GM11168 (cell line): ENCODE data around the gene GNAS-AS1.

ENCODE experiments used
- in situ Hi-C: fragments of 300-500 bp; cut with MboI; formaldehyde crosslinking; loops from one replicate; pipeline ENCODE4 v1.12.0; 2022; ENCODE audit warnings: low sequenced_read_pairs; ENCODE audit not compliant: unreplicated experiment

Gene GNAS-AS1

GRCh38 chr20:58816957-58817651 lies 33.6 kb downstream of the GNAS-AS1 start:
- in situ Hi-C loops: no loop called here

DNA sequence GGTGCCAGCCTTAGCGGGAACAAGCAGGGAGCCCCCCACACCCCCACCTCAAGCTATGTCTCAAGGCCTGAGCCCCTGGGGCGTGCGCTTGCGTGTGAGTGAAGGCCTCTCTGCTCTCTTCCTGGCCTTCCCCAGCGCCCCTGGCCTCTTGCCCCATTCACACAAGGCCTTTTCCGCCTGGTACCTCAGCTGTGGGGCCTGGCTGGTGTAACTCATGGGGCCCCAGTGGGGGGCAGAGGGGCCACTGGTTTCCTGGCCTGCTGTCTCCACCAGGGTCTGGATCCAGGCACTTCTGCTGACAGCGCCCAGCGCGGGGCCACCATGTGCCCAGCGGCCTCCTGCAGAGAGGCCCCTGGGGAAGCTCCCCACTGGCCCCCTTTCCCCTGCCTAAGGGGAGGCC lies 34.7 kb downstream of the GNAS-AS1 start:
- in situ Hi-C loops: no loop called here

GRCh38 chr20:58815448-58815847 lies 35.3 kb downstream of the GNAS-AS1 start:
- in situ Hi-C loops: no loop called here

DNA sequence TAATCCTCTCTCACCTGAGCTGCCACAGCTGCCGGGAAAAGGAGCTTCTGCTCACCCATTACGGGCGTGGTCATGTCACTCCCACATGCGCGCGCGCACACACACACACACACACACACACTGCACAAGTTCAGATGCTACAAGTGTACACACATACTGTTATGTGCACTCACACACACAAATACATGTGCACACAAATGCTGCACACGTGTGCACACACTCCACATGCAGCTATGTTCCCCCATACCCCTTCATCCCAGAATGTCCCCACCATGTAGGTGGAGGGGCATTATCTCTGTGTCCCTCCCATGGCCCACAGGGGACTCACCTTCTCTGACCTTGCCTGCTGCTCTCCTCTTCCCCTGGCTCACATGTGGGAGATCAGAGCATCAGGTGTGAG lies 37.3 kb downstream of the GNAS-AS1 start:
- in situ Hi-C loops: no loop called here

DNA sequence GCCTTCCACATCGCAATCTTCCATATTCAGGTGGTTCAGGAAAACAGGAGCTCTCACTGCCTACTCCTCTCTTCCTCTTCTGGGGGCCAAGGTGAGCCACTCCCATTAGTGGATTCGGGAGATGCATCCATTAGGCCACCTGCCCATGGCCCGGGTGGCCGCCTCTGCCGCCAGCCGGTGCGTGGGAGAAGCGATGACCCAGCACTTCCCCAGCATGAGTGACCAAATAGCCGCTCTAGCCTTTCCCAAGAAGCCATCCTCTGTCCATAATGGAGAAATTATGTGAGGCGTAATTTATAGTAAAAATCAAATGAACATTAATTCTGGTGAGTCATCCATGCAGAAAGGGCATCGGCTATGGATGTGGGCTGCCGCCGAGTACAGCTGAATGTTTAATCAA lies 39.4 kb downstream of the GNAS-AS1 start:
- in situ Hi-C loops: no loop called here

DNA sequence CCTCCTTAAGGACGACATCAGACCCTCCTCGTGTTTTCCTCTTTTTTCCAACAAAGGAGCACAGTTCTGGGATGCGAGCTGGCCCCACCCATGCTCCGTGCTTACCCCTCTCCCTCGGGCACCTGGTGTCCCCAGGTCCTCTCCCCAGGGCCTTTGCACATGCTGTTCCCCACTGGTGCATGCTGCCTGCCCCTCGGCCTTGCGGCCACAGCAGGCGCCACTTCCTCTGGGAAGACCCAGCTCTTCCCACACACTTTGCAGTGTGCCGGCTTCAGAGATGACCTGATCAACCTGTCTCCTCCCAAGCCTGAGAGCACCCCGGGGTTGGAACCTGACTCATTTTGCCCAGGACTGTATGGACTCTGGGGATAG lies 39.8 kb downstream of the GNAS-AS1 start:
- in situ Hi-C loops: no loop called here

DNA sequence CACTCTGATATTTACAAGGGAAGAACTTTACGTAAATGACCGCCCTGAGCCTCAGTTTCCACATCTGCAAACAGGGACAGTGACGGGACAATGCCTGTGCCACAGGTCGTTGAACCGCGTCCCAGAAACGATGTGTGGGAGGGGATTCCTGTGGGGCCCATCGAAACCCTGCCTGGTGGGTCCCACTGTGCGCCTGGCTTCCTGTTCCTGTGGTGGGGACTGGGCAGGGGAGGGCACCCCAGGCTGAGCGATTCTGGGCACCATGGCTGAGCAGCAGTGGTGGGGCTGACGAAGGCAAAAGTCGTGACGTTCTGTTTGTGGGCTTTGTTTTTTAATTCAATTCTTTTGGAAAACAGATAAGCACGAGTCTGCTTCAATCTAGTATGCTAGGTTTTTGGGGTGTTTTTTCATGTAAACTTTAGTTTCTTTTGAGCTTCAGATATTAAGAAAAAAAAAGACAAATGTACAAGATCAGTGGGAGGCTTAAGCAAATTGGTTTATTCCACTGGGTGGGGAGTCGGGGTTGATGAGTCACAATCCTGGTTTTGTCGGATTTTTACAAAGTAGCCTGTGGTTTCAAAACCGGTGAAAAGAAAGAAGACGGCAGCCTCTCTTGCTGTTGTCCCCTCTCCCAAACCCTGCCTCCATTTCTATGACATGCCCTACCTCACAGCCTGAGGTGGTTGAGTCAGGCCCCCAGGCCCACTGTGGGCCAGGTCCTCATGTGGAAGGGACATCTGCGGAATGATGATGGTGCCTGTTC lies 40.4 kb downstream of the GNAS-AS1 start:
- in situ Hi-C loops: no loop called here

DNA sequence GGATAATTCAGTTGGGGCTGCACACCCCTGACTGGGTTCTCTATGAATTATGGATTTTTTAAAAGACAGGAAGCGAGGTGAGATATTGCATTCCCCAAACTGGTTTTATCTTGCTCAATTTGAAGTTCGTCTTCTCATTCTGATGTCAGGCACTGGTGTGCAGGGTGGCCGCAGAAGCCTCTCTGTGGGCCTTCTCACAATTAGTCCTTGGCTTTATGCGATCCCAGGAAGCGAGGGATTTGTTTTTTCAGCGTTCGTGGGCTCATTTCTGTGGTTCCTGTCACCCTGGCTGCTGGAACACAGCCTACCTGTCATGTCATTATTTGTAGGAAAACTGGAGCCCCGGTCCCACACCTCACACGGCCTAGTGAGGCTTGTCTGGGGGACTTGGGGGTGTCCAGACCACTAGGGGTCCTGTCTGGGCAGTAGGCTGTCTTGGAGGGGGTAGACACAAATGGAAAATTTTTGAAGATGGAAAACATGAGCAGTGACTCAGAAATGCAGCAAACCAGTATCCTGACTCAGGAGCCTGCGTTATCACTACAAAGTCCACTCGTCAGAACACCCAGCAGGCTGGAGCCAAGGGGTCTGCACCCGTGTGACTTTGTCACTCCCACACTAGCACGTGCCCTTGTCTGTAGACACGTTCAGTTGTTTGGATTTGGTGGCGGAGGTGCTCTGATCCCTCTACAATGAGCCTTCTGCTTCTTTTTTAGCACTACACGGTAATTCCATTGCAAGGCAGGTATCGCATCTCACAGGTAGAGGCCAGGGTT lies 42.2 kb downstream of the GNAS-AS1 start:
- in situ Hi-C loops: no loop called here

GRCh38 chr20:58807801-58808200 lies 42.9 kb downstream of the GNAS-AS1 start:
- in situ Hi-C loops: no loop called here

DNA sequence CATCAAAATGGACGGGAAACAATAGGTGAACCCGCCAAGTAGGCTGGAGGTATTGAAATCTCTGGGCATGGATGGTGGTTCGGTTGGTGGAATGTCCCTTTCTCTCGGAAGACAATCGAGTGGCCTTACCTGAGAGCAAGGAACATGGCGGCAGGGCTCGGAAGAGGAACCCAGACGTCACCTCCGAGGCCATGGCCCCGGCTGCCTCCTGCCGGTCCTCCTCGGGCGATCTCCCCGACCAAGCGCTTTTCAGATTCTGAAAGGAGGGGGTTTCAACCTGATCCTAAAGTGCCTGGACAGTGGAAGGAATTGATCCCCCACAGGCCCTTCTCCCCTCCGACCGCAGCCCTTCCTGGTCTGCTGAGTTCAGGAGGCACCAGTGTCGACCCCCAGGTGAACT lies 47.2 kb downstream of the GNAS-AS1 start:
- in situ Hi-C loops: no loop called here

DNA sequence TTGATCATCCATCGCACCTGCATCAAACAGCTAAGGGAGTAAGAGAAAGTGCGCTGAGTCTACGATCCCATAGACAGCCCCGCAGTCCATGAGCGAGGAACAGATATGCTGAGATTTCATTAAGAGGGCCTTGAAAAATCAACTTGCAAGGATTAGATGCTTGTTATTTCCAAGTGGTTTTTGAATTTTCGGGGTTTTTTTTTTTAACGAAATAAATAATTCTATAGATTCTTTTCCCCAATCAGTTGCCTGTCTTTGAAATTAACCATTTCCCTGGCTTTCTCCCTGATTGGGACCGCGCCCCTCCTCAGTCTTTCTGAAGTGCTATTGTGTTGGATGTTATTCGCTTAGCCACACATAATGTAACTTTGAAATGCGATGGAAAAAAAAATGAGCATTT lies 48.6 kb downstream of the GNAS-AS1 start:
- in situ Hi-C loops: no loop called here

DNA sequence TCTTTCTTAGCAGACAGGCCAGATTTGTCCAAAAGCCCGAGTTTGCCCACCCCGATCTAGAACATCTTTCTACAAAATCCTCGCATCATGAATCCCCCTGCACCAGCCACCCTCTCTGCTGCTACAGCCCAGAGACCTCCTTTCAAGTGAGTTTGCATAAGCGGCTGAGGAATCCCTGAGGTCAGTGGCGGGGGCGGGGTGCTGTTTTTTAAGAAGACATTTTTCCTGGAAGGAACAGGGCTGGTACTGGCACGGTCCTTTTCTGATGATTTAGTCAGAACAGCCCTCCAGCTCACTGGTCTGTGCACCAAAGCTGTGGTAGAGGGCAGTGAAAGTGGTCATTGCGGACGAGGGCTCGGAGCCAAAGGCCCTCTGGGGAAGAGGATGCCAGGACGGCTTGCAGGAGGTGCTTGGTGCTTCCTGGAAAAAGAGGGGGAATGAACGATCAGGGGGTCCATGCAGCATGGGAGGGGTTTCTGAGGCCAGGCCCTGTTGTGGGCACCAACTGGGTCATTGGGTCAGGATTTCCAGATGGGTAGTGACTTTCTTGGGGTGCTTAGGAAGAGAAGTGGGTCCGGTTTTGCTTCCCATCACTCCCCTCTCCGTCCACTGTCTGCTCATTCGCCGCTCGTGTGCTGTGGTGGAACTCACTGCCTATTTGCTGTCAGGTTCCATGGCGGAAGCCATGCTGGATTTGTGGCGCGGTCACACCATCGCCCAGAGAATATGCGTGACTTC lies 50.4 kb downstream of the GNAS-AS1 start:
- in situ Hi-C loops: no loop called here

GRCh38 chr20:58797371-58798338 lies 53.0 kb downstream of the GNAS-AS1 start:
- in situ Hi-C loops: no loop called here

DNA sequence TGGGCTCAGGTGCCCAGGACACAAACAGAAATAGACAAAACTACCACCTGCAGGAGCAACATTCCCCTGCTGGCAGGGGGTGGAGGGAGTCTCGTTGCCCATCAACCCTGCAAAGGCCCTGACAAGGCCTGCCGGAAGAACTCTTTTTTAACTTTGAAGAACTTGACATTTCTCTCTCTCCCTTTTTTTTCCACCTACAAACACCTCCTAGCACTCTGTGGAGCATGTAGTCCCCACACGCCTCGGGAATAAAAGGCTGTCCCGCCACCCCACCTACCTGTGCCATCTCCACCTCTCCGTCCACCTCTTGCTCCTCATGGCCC lies 54.8 kb downstream of the GNAS-AS1 start:
- in situ Hi-C loops: no loop called here

DNA sequence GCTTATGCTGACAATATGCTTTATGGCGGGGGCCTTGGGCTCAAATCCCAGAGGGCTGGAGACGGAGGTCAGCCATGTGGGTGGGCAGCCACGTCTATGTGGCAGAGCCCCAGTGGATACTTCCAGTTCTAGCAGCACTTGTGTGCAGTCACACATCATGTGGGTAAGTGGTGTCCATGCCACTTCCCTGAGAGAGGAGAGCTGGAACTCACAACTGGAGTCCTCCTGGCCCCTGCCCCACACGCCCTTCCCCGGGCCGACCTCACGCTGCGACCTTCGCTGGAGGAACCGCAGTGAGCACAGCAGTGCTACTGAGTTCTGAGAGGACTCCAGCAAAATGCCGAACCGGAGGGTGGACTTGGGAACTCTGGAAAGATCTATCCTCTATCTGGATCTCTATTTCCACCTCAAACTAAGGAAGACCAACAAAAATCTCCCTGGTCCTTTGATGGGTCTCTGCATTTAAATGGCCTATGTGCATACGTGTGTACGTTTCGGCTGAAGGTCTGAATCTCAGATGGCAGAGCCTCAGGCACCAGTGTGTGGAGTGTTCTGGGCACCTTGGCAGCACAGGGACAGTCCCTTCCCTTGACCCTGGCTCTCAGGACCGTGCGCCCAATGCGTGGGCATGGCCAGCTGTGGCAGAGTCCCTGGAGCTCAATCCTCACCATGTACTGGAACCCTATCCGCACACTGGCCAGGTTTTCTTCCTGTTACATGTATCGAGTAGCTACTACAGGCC lies 55.4 kb downstream of the GNAS-AS1 start:
- in situ Hi-C loops: no loop called here

DNA sequence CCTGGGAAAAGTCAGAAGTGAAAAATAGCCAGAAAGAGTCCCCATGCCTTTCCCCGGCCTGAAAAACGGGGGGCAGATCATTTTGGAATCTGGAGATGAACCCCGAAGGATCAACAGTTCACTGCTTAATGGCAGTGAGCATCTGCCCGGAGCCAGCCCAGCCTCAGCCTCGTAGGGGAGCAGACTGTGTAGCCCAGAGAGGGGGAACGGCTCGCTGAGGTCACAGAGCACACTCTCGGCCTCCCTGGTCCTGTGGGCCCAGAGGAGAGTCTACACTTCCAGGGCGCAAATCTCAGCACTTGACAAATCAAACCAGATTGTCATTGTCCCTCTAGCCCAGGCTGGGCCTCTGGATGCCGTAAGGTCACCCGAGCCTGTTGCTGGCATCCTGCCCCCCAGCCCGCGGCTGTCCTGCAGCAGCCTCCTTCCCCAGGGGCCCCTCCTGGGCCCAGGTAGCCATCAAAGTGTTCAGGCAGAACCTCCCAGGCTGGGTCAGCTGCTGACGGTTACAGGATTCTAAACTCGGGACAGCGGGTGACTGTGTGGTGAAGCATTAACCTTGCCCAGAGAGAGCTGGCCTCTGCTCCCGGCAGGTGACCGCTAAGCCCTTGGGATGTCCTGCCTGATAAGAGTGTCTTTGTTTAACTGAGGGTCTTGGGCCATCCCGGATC lies 56.1 kb downstream of the GNAS-AS1 start:
- in situ Hi-C loops: no loop called here

GRCh38 chr20:58793512-58794420 lies 56.9 kb downstream of the GNAS-AS1 start:
- in situ Hi-C loops: no loop called here
